ENCODE results near the gene LCN2. TPM values are rescaled to one million over a fixed set of nuclear protein-coding genes. Genes with fewer than 3 reads are reported as not detected.
A peak's percentile ranks its signal among the peaks of the same experiment; 100 is the strongest.

The LCN2 gene
- total RNA-seq, 1 donor from 2014 or later, result not detected

DNA sequence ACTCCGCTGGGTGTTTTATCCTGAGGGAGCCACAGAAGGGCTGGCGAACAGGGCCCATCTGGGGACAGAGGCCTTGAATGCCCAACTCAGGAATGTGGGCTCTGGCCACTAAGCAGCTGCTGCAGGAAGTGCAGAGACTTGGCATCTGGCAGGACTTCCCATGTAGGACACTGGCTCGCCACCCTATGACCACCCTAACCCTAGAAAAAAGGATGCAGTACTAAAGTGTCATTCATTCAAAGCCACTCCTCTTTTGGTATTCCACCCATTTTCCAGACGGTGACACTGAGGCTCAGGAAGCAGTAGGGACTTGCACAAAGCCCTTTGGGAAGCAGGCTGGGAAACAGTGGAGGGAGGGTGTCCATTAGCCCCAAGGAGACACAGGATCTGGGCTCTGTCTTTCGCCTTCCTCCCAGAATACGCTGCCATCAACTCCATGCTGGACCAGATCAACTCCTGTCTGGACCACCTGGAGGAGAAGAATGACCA is 13.8 kb downstream of the LCN2 start:
- no peak overlapping the region for H2AFZ ChIP-seq (replicated peaks)

DNA sequence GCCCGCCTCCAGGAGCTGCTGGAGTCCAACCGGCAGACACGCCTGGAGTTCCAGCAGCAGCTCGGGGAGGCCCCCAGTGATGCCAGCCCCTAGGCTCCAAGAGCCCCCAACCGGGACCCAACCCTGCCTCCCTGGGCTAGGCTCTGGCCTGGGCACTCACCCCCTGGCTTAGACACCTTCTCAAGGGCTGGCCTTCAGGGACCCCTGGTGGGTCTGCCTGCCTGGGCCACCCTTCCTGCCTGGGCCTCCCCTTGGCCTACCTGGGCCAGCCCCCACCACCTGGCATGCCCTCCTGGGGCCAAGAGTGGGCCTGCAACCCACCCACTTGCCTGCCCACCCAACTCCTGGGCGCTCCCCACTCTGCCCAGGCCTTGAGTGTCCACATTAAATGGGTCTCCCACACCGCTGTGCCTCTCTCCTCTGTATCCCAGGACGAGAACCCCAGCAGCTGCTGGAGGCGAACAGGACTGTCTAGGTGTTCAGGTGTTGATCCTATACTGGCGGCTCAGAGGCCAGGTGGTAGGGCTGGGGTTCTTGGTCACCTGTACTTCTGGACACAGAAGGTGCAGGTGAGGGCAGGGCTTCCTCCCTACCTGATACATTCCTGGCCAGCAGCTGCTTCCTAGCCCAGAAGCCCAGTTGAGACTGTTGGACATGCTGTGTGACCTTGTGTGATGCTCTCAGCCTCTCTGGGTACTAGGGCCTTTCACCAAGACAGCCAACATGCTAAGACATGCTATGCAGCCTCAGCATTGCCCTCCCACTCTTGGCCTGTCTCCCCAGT is 14.5 kb downstream of the LCN2 start:
- H3F3A ChIP-seq (ENCODE audit: low read depth), result peaks cover 9% of the 10 kb centered on the region
- no peak for DNase-seq (ENCODE audit: low spot score)
- H3K4me3 ChIP-seq, result no peak overlapping the region
- peaks cover 13% of the 10 kb centered on the region for H4K20me1 ChIP-seq (ENCODE audit: low read depth)
- H3K4me2 ChIP-seq, result no peak overlapping the region
- H3K27ac ChIP-seq, result no peak overlapping the region
- no peaks in the 10 kb centered on the region for H3K9me3 Mint-ChIP-seq
- no peaks in the 10 kb centered on the region for H3K36me3 ChIP-seq
- no peaks in the 10 kb centered on the region for H3K9me3 ChIP-seq (ENCODE audit: low read depth)
- TF ChIP-seq EZH2 (IDR thresholded peaks at IDR 0.05) (no peak), EZH2phosphoT487 (IDR thresholded peaks at IDR 0.05) (no peak)
- TF ChIP-seq, protein P1, sequence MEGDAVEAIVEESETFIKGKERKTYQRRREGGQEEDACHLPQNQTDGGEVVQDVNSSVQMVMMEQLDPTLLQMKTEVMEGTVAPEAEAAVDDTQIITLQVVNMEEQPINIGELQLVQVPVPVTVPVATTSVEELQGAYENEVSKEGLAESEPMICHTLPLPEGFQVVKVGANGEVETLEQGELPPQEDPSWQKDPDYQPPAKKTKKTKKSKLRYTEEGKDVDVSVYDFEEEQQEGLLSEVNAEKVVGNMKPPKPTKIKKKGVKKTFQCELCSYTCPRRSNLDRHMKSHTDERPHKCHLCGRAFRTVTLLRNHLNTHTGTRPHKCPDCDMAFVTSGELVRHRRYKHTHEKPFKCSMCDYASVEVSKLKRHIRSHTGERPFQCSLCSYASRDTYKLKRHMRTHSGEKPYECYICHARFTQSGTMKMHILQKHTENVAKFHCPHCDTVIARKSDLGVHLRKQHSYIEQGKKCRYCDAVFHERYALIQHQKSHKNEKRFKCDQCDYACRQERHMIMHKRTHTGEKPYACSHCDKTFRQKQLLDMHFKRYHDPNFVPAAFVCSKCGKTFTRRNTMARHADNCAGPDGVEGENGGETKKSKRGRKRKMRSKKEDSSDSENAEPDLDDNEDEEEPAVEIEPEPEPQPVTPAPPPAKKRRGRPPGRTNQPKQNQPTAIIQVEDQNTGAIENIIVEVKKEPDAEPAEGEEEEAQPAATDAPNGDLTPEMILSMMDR (IDR thresholded peaks at IDR 0.05), result no peak
- H3K79me2 ChIP-seq (ENCODE audit: low read depth), result peaks cover 10% of the 10 kb centered on the region
- peaks cover 9% of the 10 kb centered on the region for H3K4me1 Mint-ChIP-seq
- no peak overlapping the region for H3K27ac Mint-ChIP-seq
- no peak overlapping the region for H2AFZ ChIP-seq (replicated peaks)
- no peaks in the 10 kb centered on the region for H3K27me3 Mint-ChIP-seq (ENCODE audit: insufficient read depth, low read depth)
- peaks cover 18% of the 10 kb centered on the region for H3K36me3 Mint-ChIP-seq
- peaks cover 5% of the 10 kb centered on the region for H3K4me1 ChIP-seq
- no peak overlapping the region for H3K9ac ChIP-seq
- H3K4me3 Mint-ChIP-seq, result no peak overlapping the region
- no peaks in the 10 kb centered on the region for H3K27me3 ChIP-seq

More for the DNA sequence above, 13.8 kb downstream of the LCN2 start:
- Histone ChIP-seq H3K9me3 (ENCODE audit: low read depth) (no peaks in the 10 kb centered on the region), H3K27me3 (no peaks in the 10 kb centered on the region), H3K4me2 (no peak overlapping the region), H3K4me3 (no peak overlapping the region), H3K9ac (no peak overlapping the region), H3F3A (ENCODE audit: low read depth) (peaks cover 9% of the 10 kb centered on the region), H3K4me1 (peaks cover 5% of the 10 kb centered on the region), H3K79me2 (ENCODE audit: low read depth) (peaks cover 10% of the 10 kb centered on the region), H3K27ac (no peak overlapping the region), H4K20me1 (ENCODE audit: low read depth) (peaks cover 13% of the 10 kb centered on the region), H3K36me3 (no peaks in the 10 kb centered on the region)
- H3K27ac Mint-ChIP-seq, result no peak overlapping the region
- no peaks in the 10 kb centered on the region for H3K9me3 Mint-ChIP-seq
- peaks cover 16% of the 10 kb centered on the region for H3K36me3 Mint-ChIP-seq
- H3K27me3 Mint-ChIP-seq (ENCODE audit: insufficient read depth, low read depth), result no peaks in the 10 kb centered on the region
- no peak overlapping the region for H3K4me3 Mint-ChIP-seq
- no peak for TF ChIP-seq EZH2phosphoT487 (IDR thresholded peaks at IDR 0.05)
- TF ChIP-seq EZH2 (IDR thresholded peaks at IDR 0.05), result no peak
- TF ChIP-seq, protein P1 (IDR thresholded peaks at IDR 0.05), result no peak
- peaks cover 9% of the 10 kb centered on the region for H3K4me1 Mint-ChIP-seq
- no peak for DNase-seq (ENCODE audit: low spot score)

DNA sequence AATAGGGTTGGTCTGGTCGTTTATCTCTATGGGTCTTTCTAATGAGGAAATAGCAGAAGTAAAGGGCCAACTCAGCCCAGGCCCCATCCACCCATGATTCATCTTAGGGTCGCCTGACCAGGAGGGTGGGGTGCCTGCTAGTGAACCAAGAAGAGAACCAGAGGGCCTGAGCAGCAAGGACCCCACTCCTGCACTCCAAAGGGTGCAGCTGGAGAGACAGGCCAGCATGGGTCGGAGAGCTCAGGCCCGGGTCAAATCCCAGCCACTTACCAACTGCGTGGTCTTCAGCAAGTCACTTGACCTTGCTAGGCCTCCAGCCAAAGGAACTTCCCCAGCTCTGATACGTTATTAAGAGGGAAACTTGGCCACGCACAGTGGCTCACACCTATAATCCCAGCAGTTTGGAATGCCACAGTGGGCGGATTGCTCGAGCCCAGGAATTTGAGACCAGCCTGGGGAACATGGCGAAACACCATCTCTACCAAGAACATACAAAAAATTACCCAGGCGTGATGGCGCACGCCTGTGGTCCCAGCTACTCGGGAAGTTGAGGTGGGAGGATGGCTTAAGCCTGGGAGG is 15.1 kb downstream of the LCN2 start:
- no peak for DNase-seq (ENCODE audit: low spot score)
- Histone ChIP-seq H4K20me1 (ENCODE audit: low read depth) (peaks cover 13% of the 10 kb centered on the region), H3K9ac (no peak overlapping the region), H3K27ac (no peak overlapping the region), H3K4me2 (no peak overlapping the region), H3K9me3 (ENCODE audit: low read depth) (no peaks in the 10 kb centered on the region), H3K79me2 (ENCODE audit: low read depth) (peaks cover 10% of the 10 kb centered on the region), H2AFZ (replicated peaks) (no peak overlapping the region), H3K27me3 (no peaks in the 10 kb centered on the region), H3K36me3 (no peaks in the 10 kb centered on the region), H3K4me3 (no peak overlapping the region), H3K4me1 (peaks cover 5% of the 10 kb centered on the region), H3F3A (ENCODE audit: low read depth) (peaks cover 9% of the 10 kb centered on the region)
- Mint-ChIP-seq H3K27me3 (ENCODE audit: insufficient read depth, low read depth) (no peaks in the 10 kb centered on the region), H3K9me3 (no peaks in the 10 kb centered on the region), H3K36me3 (peaks cover 24% of the 10 kb centered on the region), H3K4me3 (peak overlapping the region; percentile 27), H3K27ac (no peak overlapping the region), H3K4me1 (peaks cover 6% of the 10 kb centered on the region)
- TF ChIP-seq, protein P1 (IDR thresholded peaks at IDR 0.05), result no peak

Measured in neural progenitor cell (in vitro differentiated cells).